Endodermal cell (in vitro differentiated cells): Measurements from ENCODE around the gene ZBTB20. TPM values are rescaled to one million over a fixed set of nuclear protein-coding genes. Genes with fewer than 3 reads are reported as not detected.

Experiments
- DNase-seq: peaks from one replicate; pipeline ENCODE4 v3.0.0-alpha.2; 2017
- H3K27ac ChIP-seq: 2 replicates; pipeline ENCODE4 v1.5.1; 2013; ENCODE audit warnings: mild to moderate bottlenecking, low read depth, low read length, moderate library complexity
- H3K27me3 ChIP-seq: 2 replicates; pipeline ENCODE4 v1.6.1; 2013; ENCODE audit warnings: mild to moderate bottlenecking, low read length, moderate library complexity; ENCODE audit not compliant: insufficient read depth, control insufficient read depth, poor library complexity, severe bottlenecking
- H3K36me3 ChIP-seq: 2 replicates; pipeline ENCODE4 v1.7.0; 2013; ENCODE audit warnings: mild to moderate bottlenecking, low read length, moderate library complexity; ENCODE audit not compliant: control insufficient read depth, insufficient read depth
- H3K4me1 ChIP-seq: one replicate; pipeline ENCODE4 v1.7.0; 2013; ENCODE audit warnings: low read length; ENCODE audit not compliant: control insufficient read depth, insufficient read depth
- H3K4me3 ChIP-seq: 2 replicates; pipeline ENCODE4 v1.5.1; 2013; ENCODE audit warnings: mild to moderate bottlenecking, low read length, moderate library complexity
- H3K9ac ChIP-seq: 2 replicates; pipeline ENCODE4 v1.6.1; 2013; ENCODE audit warnings: mild to moderate bottlenecking, low read length, moderate library complexity; ENCODE audit not compliant: poor library complexity, severe bottlenecking; ENCODE audit errors: extremely low read depth
- H3K9me3 ChIP-seq: 2 replicates; pipeline ENCODE4 v1.6.1; 2013; ENCODE audit warnings: mild to moderate bottlenecking, low read length, moderate library complexity; ENCODE audit not compliant: control insufficient read depth
- H3K27ac Mint-ChIP-seq: 2 replicates; pipeline ENCODE4 v1.8.0; 2020; ENCODE audit warnings: mixed read lengths
- H3K27me3 Mint-ChIP-seq: 2 replicates; pipeline ENCODE4 v1.8.0; 2021; ENCODE audit warnings: mild to moderate bottlenecking, mixed read lengths; ENCODE audit not compliant: insufficient read depth
- H3K36me3 Mint-ChIP-seq: 2 replicates; pipeline ENCODE4 v1.8.0; 2020; ENCODE audit warnings: low read depth, mixed read lengths
- H3K4me1 Mint-ChIP-seq: 2 replicates; pipeline ENCODE4 v1.8.0; 2020; ENCODE audit warnings: mixed read lengths
- H3K4me3 Mint-ChIP-seq: 2 replicates; pipeline ENCODE4 v1.8.0; 2020; ENCODE audit warnings: mild to moderate bottlenecking, moderate library complexity, mixed read lengths
- H3K9me3 Mint-ChIP-seq: 2 replicates; pipeline ENCODE4 v1.8.0; 2020; ENCODE audit warnings: mild to moderate bottlenecking, mixed read lengths
- WGBS, 2 experiments: methylation state at CpG; one replicate each; pipeline versions ENCODE4 v1.1.5 to v1.1.7; 2013; ENCODE audit warnings: missing lambda C conversion rate in 2 of 2, mixed read lengths in 1 of 2; ENCODE audit not compliant: insufficient coverage in 1 of 2, insufficient read length in 1 of 2; 5-methylcytosine and 5-hydroxymethylcytosine counted together
- total RNA-seq, 2 donors: library from RNA; stranded (reverse); fragmentation: NEBNext Ultra II Directional in 1 of 2; extraction: Animal tissue kit (Norgen Biotek cat#: 25700) in 1 of 2; gene quantifications; 2 replicates in 1 of 2; 3 replicates in 1 of 2; pipeline ENCODE4 v1.2.1, GENCODE V29; 2021
- TF ChIP-seq, protein P1 (sequence below): fragments of 200-600 bp; sonication (generic); conservative IDR thresholded peaks from 2 replicates; pipeline ENCODE4 v1.5.0; 2021; ENCODE audit warnings: antibody characterized with exemption, mild to moderate bottlenecking

Gene ZBTB20
- total RNA-seq, 2 donors from 2014 or later, result 1.6 to 2.9 TPM

DNA sequence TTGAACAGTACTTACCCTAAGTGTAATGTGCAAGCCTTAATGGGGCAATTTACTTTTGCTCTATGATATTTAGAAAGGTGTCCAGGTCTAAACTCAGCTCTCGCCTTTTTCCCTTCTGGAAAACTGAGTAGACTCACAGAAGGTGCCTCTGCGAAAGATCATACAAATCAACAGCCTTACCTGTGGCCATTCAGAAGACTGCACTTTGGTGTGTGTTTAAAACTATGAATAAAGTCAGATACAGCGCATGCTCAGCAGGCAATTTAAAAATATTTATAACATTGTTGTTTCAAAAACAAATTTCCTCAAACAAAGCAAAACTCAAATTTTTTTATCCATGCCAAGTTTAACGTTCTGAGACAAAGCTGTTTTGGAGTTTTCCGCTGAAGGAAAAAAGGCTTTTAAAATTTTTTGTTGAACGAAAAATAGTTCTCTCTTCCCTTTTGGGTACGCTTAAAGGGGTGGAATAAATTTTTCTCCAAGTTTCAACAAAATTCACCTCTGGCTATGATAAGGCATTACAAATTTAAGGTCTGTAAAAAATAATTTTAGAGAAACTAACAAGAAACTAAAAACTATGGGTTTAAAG, 697.0 kb downstream of the ZBTB20 start:
- H3K36me3 Mint-ChIP-seq, result no peaks in the 10 kb centered on the region
- Histone ChIP-seq H3K9ac (no peak overlapping the region), H3K27ac (no peak overlapping the region), H3K27me3 (no peaks in the 10 kb centered on the region), H3K9me3 (no peaks in the 10 kb centered on the region), H3K36me3 (no peaks in the 10 kb centered on the region), H3K4me1 (no peaks in the 10 kb centered on the region), H3K4me3 (no peak overlapping the region)
- 88 to 91% methylated on average over 3 to 7 of the region's 7 CpGs for WGBS, 2 experiments
- H3K27me3 Mint-ChIP-seq, result peaks cover 4% of the 10 kb centered on the region
- DNase-seq, result no peak
- TF ChIP-seq, protein P1, sequence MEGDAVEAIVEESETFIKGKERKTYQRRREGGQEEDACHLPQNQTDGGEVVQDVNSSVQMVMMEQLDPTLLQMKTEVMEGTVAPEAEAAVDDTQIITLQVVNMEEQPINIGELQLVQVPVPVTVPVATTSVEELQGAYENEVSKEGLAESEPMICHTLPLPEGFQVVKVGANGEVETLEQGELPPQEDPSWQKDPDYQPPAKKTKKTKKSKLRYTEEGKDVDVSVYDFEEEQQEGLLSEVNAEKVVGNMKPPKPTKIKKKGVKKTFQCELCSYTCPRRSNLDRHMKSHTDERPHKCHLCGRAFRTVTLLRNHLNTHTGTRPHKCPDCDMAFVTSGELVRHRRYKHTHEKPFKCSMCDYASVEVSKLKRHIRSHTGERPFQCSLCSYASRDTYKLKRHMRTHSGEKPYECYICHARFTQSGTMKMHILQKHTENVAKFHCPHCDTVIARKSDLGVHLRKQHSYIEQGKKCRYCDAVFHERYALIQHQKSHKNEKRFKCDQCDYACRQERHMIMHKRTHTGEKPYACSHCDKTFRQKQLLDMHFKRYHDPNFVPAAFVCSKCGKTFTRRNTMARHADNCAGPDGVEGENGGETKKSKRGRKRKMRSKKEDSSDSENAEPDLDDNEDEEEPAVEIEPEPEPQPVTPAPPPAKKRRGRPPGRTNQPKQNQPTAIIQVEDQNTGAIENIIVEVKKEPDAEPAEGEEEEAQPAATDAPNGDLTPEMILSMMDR, result no peak
- no peaks in the 10 kb centered on the region for H3K9me3 Mint-ChIP-seq
- H3K27ac Mint-ChIP-seq, result no peak overlapping the region
- H3K4me3 Mint-ChIP-seq, result no peak overlapping the region
- no peaks in the 10 kb centered on the region for H3K4me1 Mint-ChIP-seq

DNA sequence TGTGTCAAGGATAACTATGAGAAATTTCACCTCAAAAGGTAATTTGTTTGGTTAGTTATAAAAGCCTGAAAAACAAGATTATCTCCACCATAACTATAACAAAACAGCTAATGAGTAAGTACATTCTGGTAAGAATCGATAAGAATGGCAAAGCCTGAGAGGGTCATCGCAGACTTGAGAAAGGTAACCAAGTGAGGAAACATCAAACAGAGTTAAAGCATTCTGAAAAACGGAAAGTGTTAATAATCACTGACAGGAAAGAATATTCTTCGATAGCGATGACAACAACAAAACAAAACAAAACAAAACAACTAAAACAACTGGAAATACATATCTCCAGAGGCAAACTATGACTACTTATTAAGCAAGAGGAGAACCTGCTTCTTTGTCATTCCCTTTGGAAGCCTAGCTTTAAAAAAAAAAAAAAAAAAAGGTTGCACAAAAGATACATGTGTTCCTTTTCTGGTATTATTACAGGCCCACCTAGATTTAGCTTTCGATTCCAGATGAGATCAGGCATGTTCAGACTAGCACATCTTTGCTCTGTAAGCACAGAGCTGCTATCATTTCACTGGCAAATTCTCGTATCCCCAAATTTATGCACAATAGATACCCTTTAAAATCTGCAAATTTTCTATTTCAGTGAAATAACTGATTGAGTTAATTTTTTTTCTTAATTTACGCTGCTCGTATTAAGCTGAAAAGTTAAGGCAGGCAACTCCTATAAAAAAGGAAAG, 697.6 kb downstream of the ZBTB20 start:
- Histone ChIP-seq H3K36me3 (no peaks in the 10 kb centered on the region), H3K4me3 (no peak overlapping the region), H3K9me3 (no peaks in the 10 kb centered on the region), H3K9ac (no peak overlapping the region), H3K27me3 (no peaks in the 10 kb centered on the region), H3K27ac (no peak overlapping the region), H3K4me1 (no peaks in the 10 kb centered on the region)
- Mint-ChIP-seq H3K4me1 (no peaks in the 10 kb centered on the region), H3K27ac (no peak overlapping the region), H3K36me3 (no peaks in the 10 kb centered on the region), H3K27me3 (peaks cover 4% of the 10 kb centered on the region), H3K9me3 (no peaks in the 10 kb centered on the region), H3K4me3 (no peak overlapping the region)
- WGBS, 2 experiments, result 94 to 97% methylated on average over 3 to 9 of the region's 9 CpGs
- TF ChIP-seq, protein P1, result no peak
- DNase-seq, result no peak

DNA sequence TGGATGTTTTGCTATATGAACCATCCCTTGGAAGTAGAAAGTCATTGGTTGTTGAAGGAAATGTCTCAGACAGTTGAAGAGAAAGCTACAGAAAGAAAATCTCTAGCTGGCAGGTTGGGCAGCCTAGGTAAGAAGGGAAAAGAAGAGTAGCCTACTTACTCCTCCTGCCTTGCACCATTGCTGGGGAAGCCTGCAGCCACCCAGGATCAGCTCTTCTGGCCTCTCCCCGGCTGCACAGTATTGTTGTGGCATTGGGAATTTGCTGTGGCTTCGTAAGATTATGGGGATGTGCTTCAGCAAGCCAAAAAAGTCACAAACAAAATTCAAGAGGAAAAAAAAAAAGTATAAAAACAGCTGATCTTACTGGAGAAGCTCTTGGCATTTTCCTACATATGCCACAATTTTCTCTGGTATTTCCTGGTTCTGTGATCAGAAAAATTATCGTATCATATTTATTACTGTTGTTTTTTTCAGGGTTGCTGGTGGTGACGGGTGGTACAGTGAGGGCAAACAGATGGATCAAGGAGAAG, 699.1 kb downstream of the ZBTB20 start:
- no peaks in the 10 kb centered on the region for H3K27me3 Mint-ChIP-seq
- 90 to 100% methylated on average over 1 to 4 of the region's 4 CpGs for WGBS, 2 experiments
- TF ChIP-seq, protein P1, result no peak

More for the DNA sequence above, 699.1 kb downstream of the ZBTB20 start:
- Mint-ChIP-seq H3K4me1 (no peaks in the 10 kb centered on the region), H3K4me3 (no peak overlapping the region), H3K36me3 (no peaks in the 10 kb centered on the region), H3K9me3 (no peaks in the 10 kb centered on the region), H3K27ac (no peak overlapping the region)
- no peak for DNase-seq
- H3K4me1 ChIP-seq, result no peaks in the 10 kb centered on the region
- no peaks in the 10 kb centered on the region for H3K9me3 ChIP-seq
- H3K27ac ChIP-seq, result no peak overlapping the region
- no peaks in the 10 kb centered on the region for H3K36me3 ChIP-seq
- H3K4me3 ChIP-seq, result no peak overlapping the region
- H3K27me3 ChIP-seq, result no peaks in the 10 kb centered on the region
- no peak overlapping the region for H3K9ac ChIP-seq
